K562 (cell line): ENCODE data around the gene HS3ST3A1. TPM values are rescaled to one million over a fixed set of nuclear protein-coding genes. Genes with fewer than 3 reads are reported as not detected.

Experiments
- DPF2 ChIP-seq: fragments of 450-650 bp; IDR thresholded peaks from 2 replicates; pipeline ENCODE4 v1.6.1; 2016
- ETS1 ChIP-seq: conservative IDR thresholded peaks from 2 replicates; pipeline ENCODE4 v1.6.1; 2011; ENCODE audit warnings: low read depth, mild to moderate bottlenecking, low read length; ENCODE audit not compliant: control insufficient read depth
- HIVEP1 ChIP-seq: fragments of 250-450 bp; sonication (Bioruptor Pico); IDR thresholded peaks from 2 replicates; pipeline ENCODE4 v1.4.0; 2020; ENCODE audit warnings: mild to moderate bottlenecking
- KDM4B ChIP-seq, 2 experiments: fragments of 450-650 bp in 1 of 2; sonication (generic) in 1 of 2; IDR thresholded peaks; 2 replicates each; pipeline ENCODE4 v1.6.1; 2016 to 2017; ENCODE audit warnings: borderline replicate concordance in 2 of 2, antibody characterized with exemption in 1 of 2, low read depth in 1 of 2, mild to moderate bottlenecking in 1 of 2
- KLF13 ChIP-seq: fragments of 450-650 bp; IDR thresholded peaks from 2 replicates; pipeline ENCODE4 v1.6.1; 2016; ENCODE audit warnings: missing genetic modification characterization, low read depth, mild to moderate bottlenecking, missing compliant biosample characterization, moderate library complexity, borderline replicate concordance
- MNT ChIP-seq, 2 experiments: fragments of 450-650 bp; conservative IDR thresholded peaks; 2 replicates each; pipeline ENCODE4 v1.6.1; 2017; ENCODE audit warnings: mild to moderate bottlenecking in 2 of 2, moderate library complexity in 2 of 2
- NFIX ChIP-seq: fragments of 250-450 bp; sonication (Bioruptor Pico); IDR thresholded peaks from 2 replicates; pipeline ENCODE4 v1.4.0; 2020; ENCODE audit warnings: low read depth, mild to moderate bottlenecking, moderate library complexity
- NFYB ChIP-seq: IDR thresholded peaks from 2 replicates; pipeline ENCODE4 v1.6.1; 2011; ENCODE audit warnings: mild to moderate bottlenecking, moderate library complexity; ENCODE audit not compliant: insufficient read length; ENCODE audit errors: extremely low read depth
- OTX1 ChIP-seq: fragments of 450-650 bp; formaldehyde crosslinking; IDR thresholded peaks from 2 replicates; pipeline ENCODE4 v1.4.0; 2022; ENCODE audit warnings: mild to moderate bottlenecking
- POU5F1 ChIP-seq: fragments of 150-350 bp; IDR thresholded peaks from 2 replicates; pipeline ENCODE4 v1.6.1; 2014; ENCODE audit warnings: borderline replicate concordance, low read length, low read depth, mild to moderate bottlenecking; ENCODE audit not compliant: partially characterized antibody
- PYGO2 ChIP-seq: fragments of 450-650 bp; IDR thresholded peaks from 2 replicates; pipeline ENCODE4 v1.6.1; 2016; ENCODE audit warnings: mild to moderate bottlenecking, missing genetic modification characterization, moderate library complexity, missing compliant biosample characterization
- SIRT6 ChIP-seq: IDR thresholded peaks from one replicate; pipeline ENCODE4 v1.6.1; 2012; ENCODE audit warnings: low read depth, mild to moderate bottlenecking, control low read depth, inconsistent platforms, low read length, moderate library complexity
- SMAD3 ChIP-seq: fragments of 450-650 bp; formaldehyde crosslinking; conservative IDR thresholded peaks from 2 replicates; pipeline ENCODE4 v1.4.0; 2020; ENCODE audit warnings: mild to moderate bottlenecking
- SMARCB1 ChIP-seq: IDR thresholded peaks from 2 replicates; pipeline ENCODE4 v1.6.1; 2011; ENCODE audit warnings: improper control_type of control experiment, low read depth; ENCODE audit not compliant: insufficient read length
- STAG1 ChIP-seq: sonication (generic); formaldehyde crosslinking; IDR thresholded peaks from 2 replicates; pipeline ENCODE4 v1.5.0; 2020; ENCODE audit warnings: missing genetic modification reagents, borderline replicate concordance
- XRCC3 ChIP-seq: fragments of 450-650 bp; IDR thresholded peaks from 2 replicates; pipeline ENCODE4 v1.6.1; 2017; ENCODE audit warnings: mild to moderate bottlenecking, moderate library complexity
- ZNF224 ChIP-seq: sonication (generic); formaldehyde crosslinking; IDR thresholded peaks from 2 replicates; pipeline ENCODE4 v1.8.0; 2022; ENCODE audit warnings: mild to moderate bottlenecking, missing genetic modification reagents
- ZNF639 ChIP-seq, 2 experiments: fragments of 200-800 bp in 1 of 2; sonication (Bioruptor generic) in 1 of 2; sonication (generic) in 1 of 2; formaldehyde crosslinking in 1 of 2; IDR thresholded peaks in 1 of 2; conservative IDR thresholded peaks in 1 of 2; 2 replicates each; pipeline versions ENCODE4 v1.5.0 to v1.6.1; 2016 to 2020; ENCODE audit warnings: missing compliant biosample characterization in 1 of 2, missing genetic modification characterization in 1 of 2, missing genetic modification reagents in 1 of 2
- ZSCAN29 ChIP-seq: fragments of 450-650 bp; IDR thresholded peaks from 2 replicates; pipeline ENCODE4 v1.6.1; 2017
- ZSCAN32 ChIP-seq: fragments of 450-650 bp; formaldehyde crosslinking; IDR thresholded peaks from 2 replicates; pipeline ENCODE4 v1.4.0; 2020; ENCODE audit warnings: mild to moderate bottlenecking, moderate library complexity
- polyA plus RNA-seq, 8 experiments: library from polyadenylated mRNA; depleted of rRNA in 4 of 8; stranded (reverse) in 5 of 8; unstranded in 3 of 8; fragments of >200 nt; fragmentation: Nextera tagmentation in 2 of 8; fragmentation: Illumina TruSeq in 1 of 8; extraction: Ambion mirVana in 2 of 8; extraction: Trizol in 1 of 8; gene quantifications; 2 replicates each; pipeline versions ENCODE4 v1.2.1 to v1.2.3, GENCODE V29; 2011 to 2014; ENCODE audit warnings: inconsistent platforms in 1 of 8, missing spikeins in 1 of 8
- total RNA-seq, 7 experiments: library from RNA; depleted of rRNA in 6 of 7; stranded (reverse); fragments of >200 nt in 6 of 7; fragmentation: Illumina TruSeq in 2 of 7; extraction: Trizol in 2 of 7; gene quantifications; 2 replicates each; pipeline versions ENCODE4 v1.2.1 to v1.2.3, GENCODE V29; 2011 to 2021; ENCODE audit warnings: low replicate concordance in 1 of 7

HS3ST3A1 gene
- total and polyA plus RNA-seq, 9 of the 15 experiments (the other 6 are each of a cell fraction or from before 2014, with no cell fraction given): 0.25 to 14.8 (median 2.3) TPM

GRCh38 chr17:13521784-13522183 is 79.9 kb downstream of the HS3ST3A1 start (continued):
- TF ChIP-seq SIRT6 (no peak), ZSCAN29 (no peak), MNT (conservative IDR thresholded peaks at IDR 0.05) (peak in 1 of 2 experiments; percentile 10; a peak in 1 of 4 replicates), SMAD3 (no peak), ETS1 (no peak), HIVEP1 (CRISPR knock-in tag) (no peak), XRCC3 (no peak), ZNF639 (CRISPR knock-in tag; conservative IDR thresholded peaks at IDR 0.05 in 1 of 2, IDR thresholded peaks at IDR 0.05 in 1 of 2) (no peak), STAG1 (CRISPR knock-in tag) (no peak), ZSCAN32 (CRISPR knock-in tag) (no peak), DPF2 (peak; percentile 67; the same call in 1 of the 2 replicates), NFIX (CRISPR knock-in tag) (no peak), PYGO2 (tag) (no peak), KLF13 (tag) (no peak), KDM4B (IDR thresholded peaks at IDR 0.05; ENCODE audit: borderline replicate concordance in 2 of 2, low read depth in 1 of 2) (no peak), NFYB (no peak), OTX1 (CRISPR knock-in tag) (no peak), ZNF224 (CRISPR knock-in tag) (no peak), SMARCB1 (no peak), POU5F1 (no peak)
